GM12872 (cell line): ENCODE measurements around the gene GOLGA6L7.

Source experiments
- TF ChIP-seq, protein P1 (sequence below): IDR thresholded peaks from 3 replicates; pipeline ENCODE4 v1.5.1; 2011; ENCODE audit warnings: low read depth, mild to moderate bottlenecking, low read length, moderate library complexity; ENCODE audit not compliant: insufficient read depth

Gene GOLGA6L7

GRCh38 chr15:28892789-28893610 is 44.6 kb upstream of the GOLGA6L7 start:
- TF ChIP-seq, protein P1, sequence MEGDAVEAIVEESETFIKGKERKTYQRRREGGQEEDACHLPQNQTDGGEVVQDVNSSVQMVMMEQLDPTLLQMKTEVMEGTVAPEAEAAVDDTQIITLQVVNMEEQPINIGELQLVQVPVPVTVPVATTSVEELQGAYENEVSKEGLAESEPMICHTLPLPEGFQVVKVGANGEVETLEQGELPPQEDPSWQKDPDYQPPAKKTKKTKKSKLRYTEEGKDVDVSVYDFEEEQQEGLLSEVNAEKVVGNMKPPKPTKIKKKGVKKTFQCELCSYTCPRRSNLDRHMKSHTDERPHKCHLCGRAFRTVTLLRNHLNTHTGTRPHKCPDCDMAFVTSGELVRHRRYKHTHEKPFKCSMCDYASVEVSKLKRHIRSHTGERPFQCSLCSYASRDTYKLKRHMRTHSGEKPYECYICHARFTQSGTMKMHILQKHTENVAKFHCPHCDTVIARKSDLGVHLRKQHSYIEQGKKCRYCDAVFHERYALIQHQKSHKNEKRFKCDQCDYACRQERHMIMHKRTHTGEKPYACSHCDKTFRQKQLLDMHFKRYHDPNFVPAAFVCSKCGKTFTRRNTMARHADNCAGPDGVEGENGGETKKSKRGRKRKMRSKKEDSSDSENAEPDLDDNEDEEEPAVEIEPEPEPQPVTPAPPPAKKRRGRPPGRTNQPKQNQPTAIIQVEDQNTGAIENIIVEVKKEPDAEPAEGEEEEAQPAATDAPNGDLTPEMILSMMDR: no peak

GRCh38 chr15:28891588-28891987 is 43.1 kb upstream of the GOLGA6L7 start:
- TF ChIP-seq, protein P1: no peak

- TF ChIP-seq, protein P1: no peak
Measured at GRCh38 chr15:28890711-28891495, 42.5 kb upstream of the GOLGA6L7 start.

GRCh38 chr15:28889346-28889745 is 40.9 kb upstream of the GOLGA6L7 start:
- TF ChIP-seq, protein P1: no peak

DNA sequence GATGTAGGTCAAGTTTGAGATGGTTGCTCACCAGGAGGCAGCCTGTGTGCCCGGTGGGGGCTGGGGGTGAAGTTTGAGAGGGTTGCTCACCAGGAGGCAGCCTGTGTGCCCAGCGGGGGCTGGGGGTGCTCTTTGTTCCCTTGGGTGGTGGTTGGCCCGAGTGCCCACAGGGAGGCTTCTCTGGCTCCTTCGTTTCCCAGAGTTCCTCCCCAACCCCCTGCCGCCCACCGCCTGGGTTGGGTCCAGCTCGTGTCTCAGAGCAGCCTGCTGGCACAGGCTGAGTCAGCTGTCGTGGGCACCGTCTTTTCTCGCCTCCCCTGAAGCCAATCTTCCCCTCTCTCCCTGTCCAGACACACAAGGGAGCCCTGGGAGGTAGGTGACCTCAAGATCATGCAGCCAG is 40.5 kb upstream of the GOLGA6L7 start:
- TF ChIP-seq, protein P1: no peak

DNA sequence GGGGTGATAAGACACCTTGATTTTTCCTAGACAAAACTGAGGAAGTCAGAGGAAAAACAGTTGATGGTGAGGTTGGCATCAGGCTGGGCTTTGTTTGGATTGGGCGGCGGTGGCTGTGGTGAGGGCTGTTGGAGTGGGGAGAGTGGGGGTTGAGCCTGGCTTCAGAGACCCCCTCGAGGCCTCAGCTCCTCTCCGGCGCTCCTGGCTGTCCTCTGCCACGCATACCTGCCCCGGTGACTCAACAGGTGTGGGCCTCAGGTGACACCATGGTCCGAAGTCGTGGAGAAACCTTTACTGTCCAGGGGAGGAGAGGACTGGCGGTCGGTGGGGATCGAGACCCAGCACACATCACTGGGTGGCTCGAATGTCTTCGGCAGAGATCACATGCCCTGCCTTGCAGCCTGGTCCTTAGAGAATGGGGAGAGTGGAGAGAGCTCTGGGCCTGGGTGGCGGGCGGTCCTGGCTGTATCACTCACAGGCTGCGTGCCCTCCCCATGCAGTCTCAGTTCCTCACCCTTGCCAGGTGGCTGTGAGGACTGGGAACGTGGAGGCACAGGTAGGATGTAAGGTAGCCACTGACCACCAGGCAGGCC is 40.0 kb upstream of the GOLGA6L7 start:
- TF ChIP-seq, protein P1: no peak
